CD4-positive, CD25-positive, alpha-beta regulatory T cell (primary cell): ENCODE data around the gene GRHL1. TPM values are rescaled to one million over a fixed set of nuclear protein-coding genes. Genes with fewer than 3 reads are reported as not detected.

ENCODE experiments used
- ATAC-seq, 2 donors: fragments of 150-1000 bp; cut with Tn5 transposase; one replicate each; pipeline ENCODE4 v1.10.0; 2021; ENCODE audit warnings: low read depth in 2 of 2, moderate number of reproducible peaks in 2 of 2, moderate library complexity in 1 of 2
- DNase-seq, 3 donors: peaks; one replicate each; pipeline versions ENCODE4 v3.0.0 to v3.0.0-alpha.2; 2012 to 2022; ENCODE audit warnings: mixed read lengths in 1 of 3
- H3K27ac ChIP-seq: one replicate; pipeline ENCODE4 v1.7.0; 2013; ENCODE audit warnings: mild to moderate bottlenecking, low read length; ENCODE audit not compliant: insufficient read depth, poor library complexity, severe bottlenecking
- H3K27me3 ChIP-seq: one replicate; pipeline ENCODE4 v1.7.0; 2013; ENCODE audit warnings: low read length; ENCODE audit not compliant: control insufficient read depth, insufficient read depth
- H3K36me3 ChIP-seq: one replicate; pipeline ENCODE4 v1.7.0; 2013; ENCODE audit warnings: mild to moderate bottlenecking, low read length, moderate library complexity; ENCODE audit not compliant: control insufficient read depth, insufficient read depth
- H3K4me1 ChIP-seq: 2 replicates; pipeline ENCODE4 v1.7.0; 2013; ENCODE audit warnings: mild to moderate bottlenecking, low read length; ENCODE audit not compliant: insufficient read depth, control insufficient read depth, poor library complexity, severe bottlenecking
- H3K4me3 ChIP-seq: one replicate; pipeline ENCODE4 v1.7.0; 2013; ENCODE audit warnings: low read depth, mild to moderate bottlenecking, low read length, moderate library complexity
- H3K9me3 ChIP-seq, 2 experiments: 1 replicate in 1 of 2; 2 replicates in 1 of 2; pipeline ENCODE4 v1.7.0; 2013; ENCODE audit warnings: low read length in 2 of 2, mild to moderate bottlenecking in 1 of 2, moderate library complexity in 1 of 2; ENCODE audit not compliant: control insufficient read depth in 2 of 2
- H3K27ac Mint-ChIP-seq, 3 donors: one replicate each; pipeline ENCODE4 v1.8.0; 2020 to 2022; ENCODE audit warnings: mild to moderate bottlenecking in 3 of 3, mixed read lengths in 3 of 3, moderate library complexity in 2 of 3
- H3K27me3 Mint-ChIP-seq: one replicate; pipeline ENCODE4 v1.8.0; 2022; ENCODE audit warnings: mild to moderate bottlenecking, mixed read lengths
- H3K36me3 Mint-ChIP-seq: one replicate; pipeline ENCODE4 v1.8.0; 2020; ENCODE audit warnings: mixed read lengths
- H3K4me1 Mint-ChIP-seq, 4 donors: one replicate each; pipeline ENCODE4 v1.8.0; 2020 to 2022; ENCODE audit warnings: mixed read lengths in 4 of 4, mild to moderate bottlenecking in 1 of 4
- H3K4me3 Mint-ChIP-seq, 4 donors: one replicate each; pipeline ENCODE4 v1.8.0; 2020 to 2022; ENCODE audit warnings: mild to moderate bottlenecking in 4 of 4, mixed read lengths in 4 of 4, moderate library complexity in 3 of 4
- H3K9me3 Mint-ChIP-seq, 7 donors: one replicate each; pipeline ENCODE4 v1.8.0; 2020 to 2022; ENCODE audit warnings: mixed read lengths in 7 of 7, mild to moderate bottlenecking in 3 of 7, moderate library complexity in 2 of 7
- polyA plus RNA-seq, 4 donors: library from polyadenylated mRNA; unstranded; fragments of 300-500 nt; fragmentation: Illumina TruSeq; gene quantifications; one replicate each; pipeline ENCODE4 v1.2.3, GENCODE V29; 2021
- total RNA-seq: library from RNA; stranded (reverse); gene quantifications from one replicate; pipeline ENCODE4 v1.2.3, GENCODE V29; 2022

Gene GRHL1
- total and polyA plus RNA-seq, 5 donors from 2014 or later, result 0.06 to 1.8 (median 0.24) TPM; not detected in 1

DNA sequence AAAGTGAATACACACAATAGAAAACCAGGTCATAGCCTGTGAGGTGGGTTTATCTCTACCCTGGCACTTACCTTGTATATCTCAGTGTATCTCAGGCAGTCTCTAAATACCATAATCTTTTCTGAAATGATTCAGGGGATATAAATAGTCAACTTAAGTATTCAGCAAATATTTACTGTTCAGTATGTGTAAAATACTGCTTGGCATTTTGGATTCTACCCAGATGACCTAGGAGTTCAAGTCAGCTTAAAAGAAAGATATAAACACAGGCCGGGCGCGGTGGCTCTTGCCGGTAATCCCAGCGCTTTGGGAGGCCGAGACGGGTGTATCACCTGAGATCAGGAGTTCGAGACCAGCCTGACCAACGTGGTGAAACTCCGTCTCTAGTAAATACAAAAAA, 23.8 kb downstream of the GRHL1 start:
- H3K4me3 ChIP-seq, result no peak overlapping the region
- no peaks in the 10 kb centered on the region for H3K36me3 Mint-ChIP-seq
- H3K27me3 ChIP-seq, result peaks cover 5% of the 10 kb centered on the region
- no peaks in the 10 kb centered on the region for H3K9me3 ChIP-seq
- H3K4me1 ChIP-seq, result peaks cover 5% of the 10 kb centered on the region
- H3K27me3 Mint-ChIP-seq, result peaks cover 8% of the 10 kb centered on the region
- ATAC-seq, result no peak
- no peak overlapping the region for H3K4me3 Mint-ChIP-seq
- no peaks in the 10 kb centered on the region for H3K36me3 ChIP-seq
- no peak for DNase-seq
- peaks cover 0 to 13% (median 3%) of the 10 kb centered on the region in 4 donors for H3K4me1 Mint-ChIP-seq
- no peak overlapping the region for H3K27ac Mint-ChIP-seq
- peaks cover 0 to 2% (median 0%) of the 10 kb centered on the region in 7 donors for H3K9me3 Mint-ChIP-seq
- H3K27ac ChIP-seq, result no peak overlapping the region

DNA sequence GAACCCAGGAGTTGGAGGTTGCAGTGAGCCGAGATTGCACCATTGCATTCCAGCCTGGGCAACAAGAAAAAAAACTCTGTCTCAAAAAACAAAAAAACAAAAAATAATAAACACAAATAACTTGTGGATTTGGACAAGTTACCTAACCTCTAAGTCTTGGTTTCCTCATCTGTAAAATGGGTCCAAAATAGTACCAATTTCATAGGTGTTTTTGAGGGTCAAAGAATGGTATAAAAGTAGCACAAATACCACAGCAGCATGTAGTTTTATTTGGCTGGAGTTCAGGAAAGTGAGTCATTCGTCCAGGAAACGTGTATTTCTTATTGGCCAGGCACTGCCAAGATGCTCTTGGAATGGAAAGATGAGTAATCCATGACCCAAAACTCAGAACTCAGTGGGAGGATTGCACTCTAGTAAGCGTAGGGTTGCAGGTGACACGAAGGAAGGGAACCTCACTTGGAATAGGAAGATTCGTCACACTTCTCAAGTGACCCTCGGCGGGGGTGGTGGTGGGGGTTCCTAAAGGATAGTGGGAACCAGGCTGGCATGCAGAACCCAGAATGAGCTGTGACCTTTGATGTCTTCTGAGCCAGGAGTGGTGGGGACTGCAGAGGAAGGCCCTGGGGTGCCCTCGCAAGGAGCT, 24.4 kb downstream of the GRHL1 start:
- H3K9me3 ChIP-seq, result no peaks in the 10 kb centered on the region
- peaks cover 5% of the 10 kb centered on the region for H3K27me3 ChIP-seq
- Mint-ChIP-seq H3K36me3 (no peaks in the 10 kb centered on the region), H3K27ac (no peak overlapping the region), H3K4me3 (no peak overlapping the region), H3K27me3 (peaks cover 12% of the 10 kb centered on the region), H3K4me1 (peaks cover 0 to 13% (median 3%) of the 10 kb centered on the region in 4 donors), H3K9me3 (peaks cover 0 to 2% (median 0%) of the 10 kb centered on the region in 7 donors)
- H3K36me3 ChIP-seq, result no peaks in the 10 kb centered on the region
- no peak for DNase-seq
- H3K4me3 ChIP-seq, result no peak overlapping the region
- H3K27ac ChIP-seq, result no peak overlapping the region
- no peak for ATAC-seq
- peaks cover 5% of the 10 kb centered on the region for H3K4me1 ChIP-seq

DNA sequence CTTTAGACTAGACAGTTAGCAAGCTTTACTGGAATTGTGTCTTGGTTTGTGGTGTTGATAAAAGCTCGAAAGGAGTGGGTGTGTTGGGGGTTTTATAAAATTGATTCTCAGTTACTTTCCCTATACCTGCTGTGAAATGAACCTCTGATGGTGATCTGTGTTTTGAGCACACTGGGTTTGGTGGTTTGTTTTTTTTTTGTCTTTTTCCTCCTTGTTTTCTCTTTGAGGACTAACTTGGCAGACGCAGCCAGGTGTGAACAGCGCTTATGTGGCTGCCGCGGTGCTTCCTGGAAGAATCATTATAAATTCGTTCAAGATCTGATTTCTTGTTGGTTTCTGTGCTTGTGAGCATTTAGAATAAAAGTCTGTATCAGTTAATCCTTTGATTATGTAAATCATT, 28.5 kb downstream of the GRHL1 start:
- peaks cover 11% of the 10 kb centered on the region for H3K4me1 ChIP-seq
- peaks cover 8% of the 10 kb centered on the region for H3K27me3 ChIP-seq
- Mint-ChIP-seq H3K4me3 (no peak overlapping the region), H3K4me1 (peaks cover 4 to 22% (median 8%) of the 10 kb centered on the region in 4 donors), H3K27me3 (peaks cover 12% of the 10 kb centered on the region), H3K36me3 (no peaks in the 10 kb centered on the region), H3K27ac (no peak overlapping the region), H3K9me3 (peaks cover 0 to 2% (median 0%) of the 10 kb centered on the region in 7 donors)
- no peaks in the 10 kb centered on the region for H3K9me3 ChIP-seq
- ATAC-seq, result no peak
- H3K27ac ChIP-seq, result no peak overlapping the region
- H3K4me3 ChIP-seq, result peak overlapping the region; percentile 16
- no peaks in the 10 kb centered on the region for H3K36me3 ChIP-seq
- peak in 1 of 3 donors; percentile 32 for DNase-seq

DNA sequence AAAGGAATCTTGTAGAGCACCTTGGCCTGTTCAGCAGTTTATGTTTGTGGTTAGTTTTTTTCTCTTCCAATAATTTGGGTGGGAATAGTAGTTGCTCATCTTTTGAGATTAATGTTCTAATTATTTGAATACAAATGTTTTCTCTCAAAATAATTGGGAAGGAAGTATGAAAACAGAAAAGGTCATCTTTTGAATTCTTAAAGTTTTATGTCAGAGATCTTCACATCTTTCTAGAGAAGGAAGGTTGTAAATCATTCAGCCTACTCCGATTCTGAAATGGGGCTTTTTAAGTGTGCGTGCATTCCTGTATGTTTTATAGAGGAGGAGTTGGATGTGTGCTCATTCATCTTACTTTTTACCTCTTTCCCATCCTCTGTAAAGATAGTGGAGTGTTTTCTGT, 29.0 kb downstream of the GRHL1 start:
- Mint-ChIP-seq H3K27me3 (peaks cover 12% of the 10 kb centered on the region), H3K36me3 (no peaks in the 10 kb centered on the region), H3K9me3 (peaks cover 0 to 2% (median 0%) of the 10 kb centered on the region in 7 donors), H3K4me1 (peaks cover 4 to 27% (median 8%) of the 10 kb centered on the region in 4 donors), H3K4me3 (no peak overlapping the region), H3K27ac (no peak overlapping the region)
- H3K4me1 ChIP-seq, result peaks cover 11% of the 10 kb centered on the region
- DNase-seq (no peak), ATAC-seq (no peak)
- H3K9me3 ChIP-seq, result no peaks in the 10 kb centered on the region
- no peak overlapping the region for H3K4me3 ChIP-seq
- H3K36me3 ChIP-seq, result no peaks in the 10 kb centered on the region
- H3K27me3 ChIP-seq, result peaks cover 8% of the 10 kb centered on the region
- no peak overlapping the region for H3K27ac ChIP-seq

DNA sequence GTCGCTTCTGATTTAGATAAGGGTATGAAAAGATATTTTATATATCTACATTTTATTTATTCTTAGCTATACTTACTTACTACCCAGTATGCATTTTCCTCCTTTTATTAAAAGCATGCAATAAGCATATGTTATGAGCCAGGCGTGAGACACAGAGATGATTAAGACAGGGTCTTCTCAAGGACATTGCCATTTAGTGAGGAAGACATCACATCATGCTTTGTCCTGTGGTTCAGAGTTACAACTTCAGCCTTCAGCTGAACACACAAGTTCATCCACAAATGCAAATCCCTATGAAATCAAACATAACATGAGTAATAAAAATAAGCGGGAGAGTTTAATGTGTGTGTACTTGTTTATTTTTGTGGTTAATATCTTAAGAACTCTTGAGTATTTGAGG, 30.2 kb downstream of the GRHL1 start:
- no peaks in the 10 kb centered on the region for H3K36me3 Mint-ChIP-seq
- ATAC-seq (no peak), DNase-seq (no peak)
- no peak overlapping the region for H3K27ac Mint-ChIP-seq
- peaks cover 4 to 27% (median 8%) of the 10 kb centered on the region in 4 donors for H3K4me1 Mint-ChIP-seq
- peaks cover 12% of the 10 kb centered on the region for H3K27me3 Mint-ChIP-seq
- peaks cover 0 to 2% (median 0%) of the 10 kb centered on the region in 7 donors for H3K9me3 Mint-ChIP-seq
- H3K4me1 ChIP-seq, result peaks cover 11% of the 10 kb centered on the region
- H3K4me3 Mint-ChIP-seq, result no peak overlapping the region
- no peak overlapping the region for H3K4me3 ChIP-seq
- no peaks in the 10 kb centered on the region for H3K9me3 ChIP-seq
- no peak overlapping the region for H3K27ac ChIP-seq
- peaks cover 6% of the 10 kb centered on the region for H3K27me3 ChIP-seq
- no peaks in the 10 kb centered on the region for H3K36me3 ChIP-seq

DNA sequence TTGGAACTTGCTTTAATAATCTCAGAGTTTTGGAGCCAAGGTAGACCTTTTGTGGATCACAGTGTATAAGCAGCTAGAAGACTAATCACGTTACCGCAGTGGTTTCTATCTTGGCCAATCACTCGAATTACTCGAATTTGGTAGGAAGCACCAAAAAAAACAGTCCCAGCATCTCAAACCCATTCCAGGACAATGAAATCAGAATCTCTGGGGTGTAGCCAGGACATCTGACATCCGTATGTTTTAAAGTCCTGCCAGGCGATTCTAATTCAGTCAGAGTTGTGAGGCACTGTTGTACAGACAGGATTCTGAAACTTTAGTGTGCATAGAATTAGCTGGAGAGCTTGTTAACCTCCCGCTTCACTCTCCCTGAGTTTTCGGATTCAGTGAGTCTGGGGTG, 30.8 kb downstream of the GRHL1 start:
- no peaks in the 10 kb centered on the region for H3K36me3 Mint-ChIP-seq
- H3K27ac ChIP-seq, result no peak overlapping the region
- no peaks in the 10 kb centered on the region for H3K9me3 ChIP-seq
- H3K4me3 ChIP-seq, result no peak overlapping the region
- peaks cover 8% of the 10 kb centered on the region for H3K27me3 Mint-ChIP-seq
- H3K36me3 ChIP-seq, result no peaks in the 10 kb centered on the region
- DNase-seq (no peak), ATAC-seq (no peak)
- H3K27ac Mint-ChIP-seq, result no peak overlapping the region
- H3K27me3 ChIP-seq, result peaks cover 6% of the 10 kb centered on the region
- H3K4me1 Mint-ChIP-seq, result peaks cover 4 to 27% (median 8%) of the 10 kb centered on the region in 4 donors
- H3K4me1 ChIP-seq, result peaks cover 11% of the 10 kb centered on the region
- no peaks in the 10 kb centered on the region for H3K9me3 Mint-ChIP-seq
- H3K4me3 Mint-ChIP-seq, result no peak overlapping the region

DNA sequence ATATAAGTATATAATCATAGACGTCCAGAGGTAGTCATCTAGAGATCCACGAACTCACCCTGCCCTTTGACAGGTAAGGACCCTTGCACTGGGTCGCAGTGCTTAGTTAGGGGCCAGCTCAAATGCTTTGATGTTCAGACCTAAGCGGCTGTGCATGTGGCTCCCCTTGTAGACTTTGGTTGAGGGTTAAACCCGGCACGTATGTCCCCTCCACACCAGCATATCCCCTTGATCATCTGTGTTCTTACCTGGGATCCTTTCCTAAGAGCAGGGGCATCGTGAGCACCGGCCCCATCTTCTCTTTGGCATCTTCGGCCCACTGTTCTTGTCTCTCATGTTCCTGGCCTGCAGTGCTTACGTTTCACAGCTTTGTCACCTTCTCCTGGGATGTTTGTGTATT, 31.4 kb downstream of the GRHL1 start:
- Mint-ChIP-seq H3K36me3 (no peaks in the 10 kb centered on the region), H3K4me1 (peaks cover 4 to 26% (median 8%) of the 10 kb centered on the region in 4 donors), H3K27ac (no peak overlapping the region), H3K9me3 (no peaks in the 10 kb centered on the region), H3K4me3 (no peak overlapping the region), H3K27me3 (peaks cover 8% of the 10 kb centered on the region)
- H3K27me3 ChIP-seq, result peaks cover 6% of the 10 kb centered on the region
- no peak overlapping the region for H3K4me3 ChIP-seq
- DNase-seq, result no peak
- no peak overlapping the region for H3K27ac ChIP-seq
- H3K36me3 ChIP-seq, result no peaks in the 10 kb centered on the region
- ATAC-seq, result no peak
- H3K4me1 ChIP-seq, result peaks cover 11% of the 10 kb centered on the region
- no peaks in the 10 kb centered on the region for H3K9me3 ChIP-seq
